Naive thymus-derived CD4-positive, alpha-beta T cell (primary cell): Measurements from ENCODE around the gene GNA12. TPM values are rescaled to one million over a fixed set of nuclear protein-coding genes. Genes with fewer than 3 reads are reported as not detected.
A peak's percentile ranks its signal among the peaks of the same experiment; 100 is the strongest.
"Not testable (repeated sequence)": the region's sequence is repeated elsewhere in the genome, so short reads cannot be mapped to it uniquely, and the experiment has no call there.

Experiments
- ATAC-seq: fragments of 150-1000 bp; cut with Tn5 transposase; 2 replicates; pipeline ENCODE4 v1.10.0; 2021; ENCODE audit warnings: mild to moderate bottlenecking, moderate library complexity
- CTCF ChIA-PET: fragments of 350-600 bp; sonication (Branson Sonifier 250); formaldehyde crosslinking; loops from one replicate; lab custom pipeline; 2021; ENCODE audit warnings: antibody characterized with exemption; lab: Charles Lee
- POLR2A ChIA-PET: fragments of 350-600 bp; sonication (Branson Sonifier 250); formaldehyde crosslinking; loops from one replicate; lab custom pipeline; 2021; ENCODE audit warnings: antibody characterized with exemption, inconsistent platforms; lab: Charles Lee
- DNase-seq, 9 donors: peaks; one replicate each; pipeline versions ENCODE4 v3.0.0 to v3.0.0-alpha.2; 2020 to 2022; ENCODE audit warnings: mixed read lengths in 1 of 9
- H3K27ac ChIP-seq: one replicate; pipeline ENCODE4 v1.7.0; 2013; ENCODE audit warnings: mild to moderate bottlenecking, low read depth, low read length, moderate library complexity
- H3K27me3 ChIP-seq, 2 donors: one replicate each; pipeline ENCODE4 v1.7.0; 2013; ENCODE audit warnings: low read length in 2 of 2, mild to moderate bottlenecking in 2 of 2, moderate library complexity in 2 of 2; ENCODE audit not compliant: control insufficient read depth in 2 of 2, insufficient read depth in 2 of 2
- H3K36me3 ChIP-seq, 3 experiments: 1 replicate in 2 of 3; 2 replicates in 1 of 3; pipeline ENCODE4 v1.7.0; 2013; ENCODE audit warnings: low read length in 3 of 3, mild to moderate bottlenecking in 3 of 3, moderate library complexity in 1 of 3; ENCODE audit not compliant: insufficient read depth in 3 of 3, control insufficient read depth in 2 of 3
- H3K4me1 ChIP-seq, 2 donors: one replicate each; pipeline ENCODE4 v1.7.0; 2013; ENCODE audit warnings: low read length in 2 of 2, mild to moderate bottlenecking in 2 of 2, moderate library complexity in 1 of 2; ENCODE audit not compliant: control insufficient read depth in 2 of 2, insufficient read depth in 2 of 2
- H3K4me3 ChIP-seq: 2 replicates; pipeline ENCODE4 v1.7.0; 2013; ENCODE audit warnings: mild to moderate bottlenecking, low read length
- H3K9me3 ChIP-seq, 3 experiments: 1 replicate in 2 of 3; 2 replicates in 1 of 3; pipeline ENCODE4 v1.7.0; 2013; ENCODE audit warnings: low read length in 3 of 3; ENCODE audit not compliant: control insufficient read depth in 2 of 3
- H3K27ac Mint-ChIP-seq, 9 donors: one replicate each; pipeline ENCODE4 v1.8.0; 2020 to 2022; ENCODE audit warnings: mixed read lengths in 9 of 9, mild to moderate bottlenecking in 8 of 9, moderate library complexity in 5 of 9, inconsistent platforms in 2 of 9
- H3K27me3 Mint-ChIP-seq, 5 donors: one replicate each; pipeline ENCODE4 v1.8.0; 2021 to 2022; ENCODE audit warnings: mixed read lengths in 5 of 5, mild to moderate bottlenecking in 1 of 5
- H3K36me3 Mint-ChIP-seq, 5 donors: one replicate each; pipeline ENCODE4 v1.8.0; 2020 to 2022; ENCODE audit warnings: mixed read lengths in 5 of 5, mild to moderate bottlenecking in 3 of 5, inconsistent platforms in 1 of 5
- H3K4me1 Mint-ChIP-seq, 7 donors: one replicate each; pipeline ENCODE4 v1.8.0; 2020 to 2022; ENCODE audit warnings: mixed read lengths in 7 of 7, mild to moderate bottlenecking in 3 of 7, inconsistent platforms in 1 of 7
- H3K4me3 Mint-ChIP-seq, 10 donors: one replicate each; pipeline ENCODE4 v1.8.0; 2020 to 2022; ENCODE audit warnings: mild to moderate bottlenecking in 10 of 10, mixed read lengths in 10 of 10, moderate library complexity in 6 of 10, inconsistent platforms in 2 of 10
- H3K9me3 Mint-ChIP-seq, 11 donors: one replicate each; pipeline ENCODE4 v1.8.0; 2020 to 2022; ENCODE audit warnings: mixed read lengths in 11 of 11, mild to moderate bottlenecking in 4 of 11, inconsistent platforms in 1 of 11, moderate library complexity in 1 of 11
- intact Hi-C, 2 donors: fragments of 100-400 bp; cut with micrococcal nuclease; formaldehyde crosslinking; loops; one replicate each; pipeline ENCODE4 v1.15.1; 2023
- polyA plus RNA-seq, 2 donors: library from polyadenylated mRNA; unstranded; fragments of 300-500 nt; fragmentation: Illumina TruSeq; gene quantifications; one replicate each; pipeline ENCODE4 v1.2.3, GENCODE V29; 2021
- total RNA-seq, 6 experiments: library from RNA in 5 of 6; stranded (reverse) in 5 of 6; gene quantifications; 1 replicate in 5 of 6; 2 replicates in 1 of 6; pipeline ENCODE4 v1.2.3 and lab custom pipeline; 2021 to 2026

The GNA12 gene
- total and polyA plus RNA-seq, 7 experiments from 2014 or later: 4.2 to 25.7 (median 18.5) TPM

GRCh38 chr7:2724036-2724435, 120.1 kb downstream of the GNA12 start:
- Mint-ChIP-seq H3K4me1 (peaks cover 6 to 16% (median 10%) of the 10 kb centered on the region in 7 donors), H3K36me3 (peaks cover 0 to 33% (median 8%) of the 10 kb centered on the region in 5 donors)
- H3K4me1 ChIP-seq, H3K4me3 Mint-ChIP-seq, H3K9me3 ChIP-seq, intact Hi-C loops, H3K27me3 ChIP-seq, H3K27me3 Mint-ChIP-seq, H3K9me3 Mint-ChIP-seq, ATAC-seq, H3K27ac Mint-ChIP-seq, H3K4me3 ChIP-seq, H3K27ac ChIP-seq, POLR2A ChIA-PET: not testable (repeated sequence)
- peaks cover 0 to 16% (median 0%) of the 10 kb centered on the region in 3 experiments for H3K36me3 ChIP-seq
- DNase-seq: peak in 1 of 9 donors; percentile 9
- CTCF ChIA-PET: interaction anchor here (0.6 kb wide), 1 partner anchor 55 kb away, joined by 3 read pairs; no protein-coding TSS in a partner anchor

- Histone ChIP-seq H3K27ac (no peak overlapping the region), H3K4me3 (no peak overlapping the region), H3K9me3 (no peaks in the 10 kb centered on the region), H3K27me3 (no peaks in the 10 kb centered on the region), H3K36me3 (peaks cover 0 to 12% (median 0%) of the 10 kb centered on the region in 3 experiments), H3K4me1 (peaks cover 0 to 5% of the 10 kb centered on the region in 2 donors)
- no peak for DNase-seq
- intact Hi-C loops: no loop called here
- ChIA-PET POLR2A (no interaction called here), CTCF (no interaction called here)
- peak overlapping the region in 2 of 9 donors; percentile 39 to 46 for H3K27ac Mint-ChIP-seq
- no peak for ATAC-seq
- H3K27me3 Mint-ChIP-seq: no peaks in the 10 kb centered on the region
- peaks cover 10 to 22% (median 16%) of the 10 kb centered on the region in 7 donors for H3K4me1 Mint-ChIP-seq
- H3K36me3 Mint-ChIP-seq: peaks cover 0 to 30% (median 4%) of the 10 kb centered on the region in 5 donors
- H3K4me3 Mint-ChIP-seq: no peak overlapping the region
- H3K9me3 Mint-ChIP-seq: no peaks in the 10 kb centered on the region
Measured at GRCh38 chr7:2723138-2723850, 120.8 kb downstream of the GNA12 start.

GRCh38 chr7:2722591-2722990, 121.5 kb downstream of the GNA12 start:
- peak overlapping the region in 1 of 9 donors; percentile 43 for H3K27ac Mint-ChIP-seq
- peaks cover 0 to 12% (median 0%) of the 10 kb centered on the region in 3 experiments for H3K36me3 ChIP-seq
- no peak overlapping the region for H3K27ac ChIP-seq
- peaks cover 0 to 26% (median 3%) of the 10 kb centered on the region in 5 donors for H3K36me3 Mint-ChIP-seq
- H3K4me3 ChIP-seq: no peak overlapping the region
- no peak overlapping the region for H3K4me3 Mint-ChIP-seq
- no peaks in the 10 kb centered on the region for H3K27me3 Mint-ChIP-seq
- H3K4me1 ChIP-seq: peaks cover 0 to 12% of the 10 kb centered on the region in 2 donors
- intact Hi-C loops: no loop called here
- ATAC-seq (no peak), DNase-seq (no peak)
- no peaks in the 10 kb centered on the region for H3K27me3 ChIP-seq
- no peaks in the 10 kb centered on the region for H3K9me3 Mint-ChIP-seq
- H3K9me3 ChIP-seq: no peaks in the 10 kb centered on the region
- ChIA-PET CTCF (no interaction called here), POLR2A (no interaction called here)
- peaks cover 16 to 29% (median 23%) of the 10 kb centered on the region in 7 donors for H3K4me1 Mint-ChIP-seq

- H3K4me3 ChIP-seq: no peak overlapping the region
- peaks cover 19 to 37% (median 30%) of the 10 kb centered on the region in 7 donors for H3K4me1 Mint-ChIP-seq
- intact Hi-C loops: no loop called here
Measured at GRCh38 chr7:2721842-2722241, 122.3 kb downstream of the GNA12 start.

GRCh38 chr7:2720024-2720423, 124.1 kb downstream of the GNA12 start:
- DNase-seq (no peak), ATAC-seq (no peak)
- Histone ChIP-seq H3K9me3 (no peaks in the 10 kb centered on the region), H3K27me3 (no peaks in the 10 kb centered on the region), H3K27ac (no peak overlapping the region), H3K4me1 (peaks cover 17 to 38% of the 10 kb centered on the region in 2 donors), H3K36me3 (no peaks in the 10 kb centered on the region), H3K4me3 (no peak overlapping the region)
- no peaks in the 10 kb centered on the region for H3K9me3 Mint-ChIP-seq
- CTCF ChIA-PET: interaction anchor here (0.6 to 2.8 kb wide), 2 partner anchors 10 to 1204 kb away, joined by 3 to 16 read pairs; no protein-coding TSS in a partner anchor
- POLR2A ChIA-PET: interaction anchor here (0.6 to 1.6 kb wide), 2 partner anchors 49 to 356 kb away, joined by 4 to 5 read pairs; no protein-coding TSS in a partner anchor
- H3K27me3 Mint-ChIP-seq: peaks cover 0 to 2% (median 0%) of the 10 kb centered on the region in 5 donors
- H3K4me1 Mint-ChIP-seq: peaks cover 27 to 55% (median 48%) of the 10 kb centered on the region in 7 donors
- peaks cover 0 to 12% (median 5%) of the 10 kb centered on the region in 5 donors for H3K36me3 Mint-ChIP-seq
- H3K27ac Mint-ChIP-seq: no peak overlapping the region
- intact Hi-C loops: no loop called here
- H3K4me3 Mint-ChIP-seq: no peak overlapping the region

More at GRCh38 chr7:2721842-2722241, 122.3 kb downstream of the GNA12 start:
- Histone ChIP-seq H3K36me3 (peaks cover 0 to 12% (median 0%) of the 10 kb centered on the region in 3 experiments), H3K27ac (no peak overlapping the region), H3K9me3 (no peaks in the 10 kb centered on the region), H3K27me3 (no peaks in the 10 kb centered on the region), H3K4me1 (peaks cover 0 to 20% of the 10 kb centered on the region in 2 donors)
- ChIA-PET CTCF (interaction anchor here (0.7 kb wide), 1 partner anchor 1192 kb away, joined by 4 read pairs; no protein-coding TSS in a partner anchor), POLR2A (no interaction called here)
- Mint-ChIP-seq H3K27me3 (no peaks in the 10 kb centered on the region), H3K27ac (no peak overlapping the region), H3K4me3 (no peak overlapping the region), H3K36me3 (peaks cover 0 to 22% (median 4%) of the 10 kb centered on the region in 5 donors), H3K9me3 (no peaks in the 10 kb centered on the region)
- DNase-seq (no peak), ATAC-seq (no peak)

GRCh38 chr7:2719007-2719406, 125.1 kb downstream of the GNA12 start:
- no peaks in the 10 kb centered on the region for H3K9me3 Mint-ChIP-seq
- peaks cover 31 to 64% (median 59%) of the 10 kb centered on the region in 7 donors for H3K4me1 Mint-ChIP-seq
- ChIA-PET CTCF (interaction anchor here (0.5 to 2.8 kb wide), 5 partner anchors 9 to 477 kb away, joined by 3 to 16 read pairs (median 4); partner anchors contain the start of genes MRM2 and NUDT1), POLR2A (interaction anchor here (0.7 to 2.2 kb wide), 3 partner anchors 9 to 48 kb away, joined by 5 to 6 read pairs (median 6); no protein-coding TSS in a partner anchor)
- peak; percentile 65 for ATAC-seq
- Histone ChIP-seq H3K27me3 (no peaks in the 10 kb centered on the region), H3K9me3 (no peaks in the 10 kb centered on the region), H3K4me3 (no peak overlapping the region), H3K36me3 (no peaks in the 10 kb centered on the region), H3K4me1 (peaks cover 22 to 44% of the 10 kb centered on the region in 2 donors), H3K27ac (no peak overlapping the region)
- intact Hi-C loops: loop anchor here in 1 of 2 donors (2.0 to 5.0 kb wide), 2 partner anchors 48 to 123 kb away; partner anchors contain the start of gene GNA12
- peak; percentile 44 to 74 (median 65) for DNase-seq
- H3K4me3 Mint-ChIP-seq: peak overlapping the region in 8 of 10 donors; percentile 33 to 84 (median 53)
- peak overlapping the region in 5 of 9 donors; percentile 18 to 79 (median 68) for H3K27ac Mint-ChIP-seq
- H3K36me3 Mint-ChIP-seq: peaks cover 0 to 12% (median 4%) of the 10 kb centered on the region in 5 donors
- peaks cover 0 to 7% (median under 1%) of the 10 kb centered on the region in 5 donors for H3K27me3 Mint-ChIP-seq
